Prostate gland (tissue), 2 donors: ENCODE data around the gene UAP1L1. TPM values are rescaled to one million over a fixed set of nuclear protein-coding genes. Genes with fewer than 3 reads are reported as not detected.

ENCODE experiments used
- DNase-seq: peaks from one replicate; pipeline ENCODE4 v3.0.0-alpha.2; 2019; ENCODE audit warnings: low spot score
- H3K27ac ChIP-seq, 2 donors: fragments of 200-600 bp; sonication (generic); 2 replicates each; pipeline ENCODE4 v1.5.1; 2017 to 2019
- H3K27me3 ChIP-seq: fragments of 200-600 bp; sonication (generic); replicated peaks from 2 replicates; pipeline ENCODE4 v1.5.1; 2019; ENCODE audit not compliant: insufficient read depth
- H3K36me3 ChIP-seq, 2 donors: fragments of 200-600 bp; sonication (generic); 1 replicate in 1 of 2; 2 replicates in 1 of 2; pipeline versions ENCODE4 v1.5.1 to v1.8.1; 2017 to 2019
- H3K4me1 ChIP-seq: fragments of 200-600 bp; sonication (generic); replicated peaks from 2 replicates; pipeline ENCODE4 v1.5.1; 2019
- H3K4me3 ChIP-seq, 2 donors: fragments of 200-600 bp; sonication (generic); 2 replicates each; pipeline ENCODE4 v1.5.1; 2017 to 2019
- H3K9me3 ChIP-seq: fragments of 200-600 bp; sonication (generic); 2 replicates; pipeline ENCODE4 v1.5.1; 2017
- CTCF ChIP-seq, 4 experiments: fragments of 200-600 bp in 2 of 4; fragments of 450-650 bp in 2 of 4; sonication (generic) in 2 of 4; IDR thresholded peaks; 1 replicate in 3 of 4; 2 replicates in 1 of 4; pipeline ENCODE4 v1.5.1; 2016 to 2019; ENCODE audit warnings: antibody characterized with exemption in 4 of 4, mild to moderate bottlenecking in 2 of 4, moderate library complexity in 2 of 4
- POLR2A ChIP-seq: fragments of 450-650 bp; IDR thresholded peaks from one replicate; pipeline ENCODE4 v1.6.1; 2016; ENCODE audit warnings: antibody characterized with exemption, mild to moderate bottlenecking
- POLR2AphosphoS5 ChIP-seq: sonication (generic); formaldehyde crosslinking; IDR thresholded peaks from one replicate; pipeline ENCODE4 v1.6.1; 2017; ENCODE audit warnings: antibody characterized with exemption
- WGBS: methylation state at CpG from one replicate; pipeline ENCODE4 v1.1.5; 2018; 5-methylcytosine and 5-hydroxymethylcytosine counted together
- intact Hi-C: fragments of 100-400 bp; cut with DNase I; formaldehyde crosslinking; loops from one replicate; pipeline ENCODE4 v1.14.2; 2022
- total RNA-seq, 2 donors: library from RNA; depleted of rRNA; stranded (reverse); fragments of >200 nt; gene quantifications; one replicate each; pipeline ENCODE4 v1.1.0, GENCODE V29; 2016

Gene UAP1L1
- total RNA-seq, 2 donors from 2014 or later, result 8.2 to 19.9 TPM

GRCh38 chr9:137080260-137081122 lies 3.2 kb downstream of the UAP1L1 start:
- Histone ChIP-seq H3K4me1 (peaks cover 6% of the 10 kb centered on the region), H3K9me3 (no peaks in the 10 kb centered on the region), H3K27ac (no peak overlapping the region), H3K36me3 (no peaks in the 10 kb centered on the region), H3K4me3 (no peak overlapping the region), H3K27me3 (no peaks in the 10 kb centered on the region)
- 90% methylated on average over 23 of the region's 24 CpGs for WGBS
- no peak for DNase-seq
- intact Hi-C loops, result no loop called here
- TF ChIP-seq POLR2A (no peak), CTCF (IDR thresholded peaks at IDR 0.05) (no peak), POLR2AphosphoS5 (no peak)

GRCh38 chr9:137082222-137082924 lies 5.1 kb downstream of the UAP1L1 start:
- Histone ChIP-seq H3K27ac (no peak overlapping the region), H3K27me3 (no peaks in the 10 kb centered on the region), H3K36me3 (no peaks in the 10 kb centered on the region), H3K4me3 (no peak overlapping the region), H3K4me1 (peaks cover 6% of the 10 kb centered on the region), H3K9me3 (no peaks in the 10 kb centered on the region)
- intact Hi-C loops, result no loop called here
- WGBS, result 95% methylated on average over 16 of the region's 16 CpGs
- no peak for DNase-seq
- TF ChIP-seq POLR2A (no peak), CTCF (IDR thresholded peaks at IDR 0.05) (no peak), POLR2AphosphoS5 (no peak)

GRCh38 chr9:137082925-137083290 lies 5.6 kb downstream of the UAP1L1 start:
- peaks cover 6% of the 10 kb centered on the region for H3K4me1 ChIP-seq
- no peaks in the 10 kb centered on the region for H3K9me3 ChIP-seq
- 94% methylated on average over 8 of the region's 8 CpGs for WGBS
- no peak for DNase-seq
- no peaks in the 10 kb centered on the region for H3K27me3 ChIP-seq
- H3K4me3 ChIP-seq, result no peak overlapping the region
- intact Hi-C loops, result no loop called here
- TF ChIP-seq POLR2AphosphoS5 (no peak), CTCF (IDR thresholded peaks at IDR 0.05) (no peak), POLR2A (no peak)
- H3K36me3 ChIP-seq, result no peaks in the 10 kb centered on the region
- peak overlapping the region in 1 of 2 donors; percentile 36 for H3K27ac ChIP-seq

GRCh38 chr9:137083394-137084004 lies 6.2 kb downstream of the UAP1L1 start:
- peaks cover 3% of the 10 kb centered on the region for H3K4me1 ChIP-seq
- no peaks in the 10 kb centered on the region for H3K9me3 ChIP-seq
- no peak for TF ChIP-seq CTCF (IDR thresholded peaks at IDR 0.05)
- H3K4me3 ChIP-seq, result no peak overlapping the region
- intact Hi-C loops, result no loop called here
- H3K27ac ChIP-seq, result peak overlapping the region in 1 of 2 donors; percentile 36
- H3K27me3 ChIP-seq, result no peaks in the 10 kb centered on the region
- DNase-seq, result no peak
- 64% methylated on average over 9 of the region's 12 CpGs for WGBS
- no peaks in the 10 kb centered on the region for H3K36me3 ChIP-seq
